Stimulated activated CD8-positive, alpha-beta memory T cell treated with anti-CD3 and anti-CD28 coated beads, Interleukin-4, amount 100 ng/mL, for 4 hours (primary cell): ENCODE data around the gene LRFN4.
A peak's percentile ranks its signal among the peaks of the same experiment; 100 is the strongest.

Source experiments
- DNase-seq, 2 donors: peaks; one replicate each; pipeline ENCODE4 v3.0.0-alpha.2; 2020; ENCODE audit warnings: low read depth in 2 of 2, low spot score in 1 of 2

The LRFN4 gene

DNA sequence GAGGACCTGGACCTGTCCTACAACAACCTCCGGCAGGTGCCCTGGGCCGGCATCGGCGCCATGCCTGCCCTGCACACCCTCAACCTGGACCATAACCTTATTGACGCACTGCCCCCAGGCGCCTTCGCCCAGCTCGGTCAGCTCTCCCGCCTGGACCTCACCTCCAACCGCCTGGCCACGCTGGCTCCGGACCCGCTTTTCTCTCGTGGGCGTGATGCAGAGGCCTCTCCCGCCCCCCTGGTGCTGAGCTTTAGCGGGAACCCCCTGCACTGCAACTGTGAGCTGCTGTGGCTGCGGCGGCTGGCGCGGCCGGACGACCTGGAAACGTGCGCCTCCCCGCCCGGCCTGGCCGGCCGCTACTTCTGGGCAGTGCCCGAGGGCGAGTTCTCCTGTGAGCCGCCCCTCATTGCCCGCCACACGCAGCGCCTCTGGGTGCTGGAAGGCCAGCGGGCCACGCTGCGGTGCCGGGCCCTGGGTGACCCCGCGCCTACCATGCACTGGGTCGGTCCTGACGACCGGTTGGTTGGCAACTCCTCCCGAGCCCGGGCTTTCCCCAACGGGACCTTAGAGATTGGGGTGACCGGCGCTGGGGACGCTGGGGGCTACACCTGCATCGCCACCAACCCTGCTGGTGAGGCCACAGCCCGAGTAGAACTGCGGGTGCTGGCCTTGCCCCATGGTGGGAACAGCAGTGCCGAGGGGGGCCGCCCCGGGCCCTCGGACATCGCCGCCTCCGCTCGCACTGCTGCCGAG is 1.5 kb downstream of the LRFN4 start:
- DNase-seq = no peak

GRCh38 chr11:66858939-66859685 is 2.2 kb downstream of the LRFN4 start:
- DNase-seq = no peak

DNA sequence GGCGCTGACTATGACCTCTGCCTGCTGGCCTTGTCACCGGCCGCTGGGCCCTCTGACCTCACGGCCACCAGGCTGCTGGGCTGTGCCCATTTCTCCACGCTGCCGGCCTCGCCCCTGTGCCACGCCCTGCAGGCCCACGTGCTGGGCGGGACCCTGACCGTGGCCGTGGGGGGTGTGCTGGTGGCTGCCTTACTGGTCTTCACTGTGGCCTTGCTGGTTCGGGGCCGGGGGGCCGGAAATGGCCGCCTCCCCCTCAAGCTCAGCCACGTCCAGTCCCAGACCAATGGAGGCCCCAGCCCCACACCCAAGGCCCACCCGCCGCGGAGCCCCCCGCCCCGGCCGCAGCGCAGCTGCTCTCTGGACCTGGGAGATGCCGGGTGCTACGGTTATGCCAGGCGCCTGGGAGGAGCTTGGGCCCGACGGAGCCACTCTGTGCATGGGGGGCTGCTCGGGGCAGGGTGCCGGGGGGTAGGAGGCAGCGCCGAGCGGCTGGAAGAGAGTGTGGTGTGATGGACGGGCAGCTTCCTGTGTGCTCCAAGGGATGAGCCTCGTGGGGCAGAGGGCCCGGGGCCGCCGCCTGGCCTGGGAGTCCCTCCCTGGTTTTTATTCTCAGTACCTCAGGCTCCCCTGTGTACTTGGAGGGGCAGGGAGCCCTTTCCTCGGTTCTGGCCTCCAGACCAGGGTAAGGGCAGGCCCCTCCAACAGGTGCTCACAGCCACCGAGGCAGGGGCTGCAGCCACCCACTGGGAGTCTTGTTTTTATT is 3.0 kb downstream of the LRFN4 start:
- no peak for DNase-seq

DNA sequence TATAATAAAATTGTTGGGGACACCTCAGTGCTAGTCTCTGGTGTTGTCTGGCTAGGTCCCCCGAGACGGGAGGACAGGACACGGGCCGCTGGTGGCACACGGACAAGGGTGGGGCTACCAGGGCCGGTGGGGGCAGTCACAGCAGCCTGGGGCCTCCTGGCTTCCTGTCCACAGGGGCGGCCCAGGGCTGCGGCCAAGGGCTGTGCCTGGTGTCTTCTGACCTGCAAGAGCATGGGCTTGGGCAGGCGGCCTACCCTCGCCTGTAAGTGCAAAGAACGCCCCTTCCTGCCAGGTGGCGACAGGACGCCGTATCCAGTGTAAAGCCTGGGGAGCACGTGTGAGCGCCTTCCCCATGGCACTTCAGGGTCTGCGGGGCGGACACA is 3.6 kb downstream of the LRFN4 start:
- DNase-seq = no peak

DNA sequence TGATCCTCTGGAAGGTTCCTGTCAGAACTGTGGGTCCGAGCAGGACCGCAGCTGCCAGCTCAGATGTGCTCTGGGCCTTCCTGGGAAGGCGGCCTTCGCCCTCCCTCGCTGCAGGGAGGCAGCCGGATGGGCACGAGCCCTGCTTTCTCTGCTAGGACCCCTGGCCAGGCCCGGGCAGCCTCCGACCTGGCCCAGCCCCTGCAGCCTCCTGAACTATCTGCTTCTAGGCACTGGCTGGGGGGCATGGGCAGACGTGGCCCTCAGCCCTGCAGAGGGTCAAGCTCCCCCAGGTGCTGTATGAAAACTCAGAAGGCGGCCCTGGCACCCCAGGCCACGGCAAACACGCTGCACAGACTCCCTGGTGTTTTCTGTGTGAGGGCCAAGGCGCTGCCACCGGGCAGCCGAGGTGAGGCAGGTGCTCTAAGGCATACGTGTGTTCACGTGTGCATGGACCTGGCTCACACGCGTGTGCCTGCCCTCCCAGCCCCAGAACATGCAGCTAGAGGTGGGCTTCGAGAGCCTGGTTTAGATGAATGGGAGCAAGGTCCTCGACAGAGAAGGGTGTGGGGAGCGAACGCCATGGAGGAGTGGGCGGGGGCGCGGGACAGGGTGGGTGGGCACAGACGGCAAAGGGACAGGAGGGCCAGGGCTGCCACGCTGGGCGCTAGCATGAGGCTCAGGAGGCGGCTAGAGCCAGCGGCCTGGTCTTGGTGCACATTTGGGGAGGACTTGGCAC is 4.3 kb downstream of the LRFN4 start:
- DNase-seq = no peak

- DNase-seq = no peak
Measured at GRCh38 chr11:66861774-66862558, 5.1 kb downstream of the LRFN4 start.

GRCh38 chr11:66862559-66863037 is 5.7 kb downstream of the LRFN4 start:
- no peak for DNase-seq

- DNase-seq = no peak
Measured at GRCh38 chr11:66863428-66864125, 6.7 kb downstream of the LRFN4 start.

- no peak for DNase-seq
Measured at GRCh38 chr11:66864172-66864901, 7.5 kb downstream of the LRFN4 start.

GRCh38 chr11:66864924-66865697 is 8.2 kb downstream of the LRFN4 start:
- DNase-seq = no peak

- no peak for DNase-seq
Measured at GRCh38 chr11:66866007-66866406, 9.1 kb downstream of the LRFN4 start.

- no peak for DNase-seq
Measured at GRCh38 chr11:66866511-66866986, 9.7 kb downstream of the LRFN4 start.

- no peak for DNase-seq
Measured at GRCh38 chr11:66867425-66868040, 10.7 kb downstream of the LRFN4 start.

- DNase-seq = no peak
Measured at GRCh38 chr11:66868082-66868725, 11.3 kb downstream of the LRFN4 start.

DNA sequence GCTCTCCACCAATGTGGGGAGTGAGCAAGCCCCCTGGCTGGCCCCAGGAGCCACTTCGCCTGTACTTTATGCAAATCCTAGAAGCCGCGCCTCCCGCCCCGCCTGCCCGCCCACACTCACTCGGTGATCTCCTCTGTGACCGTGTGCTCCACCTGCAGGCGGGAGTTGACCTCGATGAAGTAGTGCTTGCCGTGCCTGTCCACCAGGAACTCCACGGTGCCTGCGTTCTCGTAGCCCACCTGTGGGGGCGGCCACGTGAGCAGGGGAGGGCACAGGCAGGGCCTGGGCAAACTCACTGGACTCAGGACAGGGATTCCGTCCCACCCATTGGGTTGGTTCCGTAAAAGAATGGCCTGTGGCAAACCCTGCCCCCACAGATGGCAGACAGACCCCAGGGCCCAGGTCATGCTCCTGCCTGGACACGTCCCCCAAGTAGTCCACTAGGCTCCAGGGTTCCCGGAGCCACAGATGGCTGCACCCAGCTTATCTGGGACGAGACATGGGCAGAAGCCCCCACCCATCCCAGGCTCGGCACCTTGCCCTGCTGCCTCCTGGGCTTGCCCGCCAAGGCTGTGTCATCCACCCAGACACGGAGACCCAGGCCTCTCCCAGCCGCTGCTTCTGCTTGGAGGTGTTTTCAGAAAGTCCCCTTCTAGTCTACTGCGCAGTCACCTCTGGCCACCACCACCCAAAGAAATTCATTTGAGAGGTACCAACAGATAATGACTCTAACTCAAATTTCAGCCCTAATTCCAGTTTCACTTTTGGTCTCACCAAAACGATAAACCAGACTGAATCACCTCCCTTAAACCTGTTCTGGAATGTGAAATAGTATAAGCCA is 12.1 kb downstream of the LRFN4 start:
- peak; percentile 58 to 65 for DNase-seq

GRCh38 chr11:66869567-66869870 is 12.7 kb downstream of the LRFN4 start:
- no peak for DNase-seq
